Stimulated activated naive CD8-positive, alpha-beta T cell treated with anti-CD3 and anti-CD28 coated beads, Interleukin-15, Interleukin-2, amounts not matched to agents 100 U/mL and 50 U/mL, for 24 hours (primary cell): ENCODE results near the gene LGR5.

ENCODE experiments used
- ATAC-seq: fragments of 150-1000 bp; cut with Tn5 transposase; one replicate; pipeline ENCODE4 v1.10.0; 2021
- DNase-seq: peaks from one replicate; pipeline ENCODE4 v3.0.0; 2021

LGR5 gene

GRCh38 chr12:71439613-71440344 is at the start of gene LGR5:
LGR5 (plus strand) TSS chr12:71439798; CDS start chr12:71440081, 283 bp downstream.
- ATAC-seq, result peak; percentile 62
- DNase-seq, result peak; percentile 23

- no peak for DNase-seq
- peak; percentile 69 for ATAC-seq
Observed at GRCh38 chr12:71392521-71393145, 47.0 kb upstream of the LGR5 start.

- ATAC-seq (no peak), DNase-seq (no peak)
Observed at GRCh38 chr12:71393625-71394024, 46.0 kb upstream of the LGR5 start.

GRCh38 chr12:71397433-71397954 is 42.1 kb upstream of the LGR5 start:
- no peak for DNase-seq

GRCh38 chr12:71399197-71399596 is 40.4 kb upstream of the LGR5 start:
- DNase-seq (no peak), ATAC-seq (no peak)

More at GRCh38 chr12:71397433-71397954, 42.1 kb upstream of the LGR5 start:
- no peak for ATAC-seq

- DNase-seq (no peak), ATAC-seq (no peak)
Observed at GRCh38 chr12:71400481-71400880, 39.1 kb upstream of the LGR5 start.

GRCh38 chr12:71405884-71406283 is 33.7 kb upstream of the LGR5 start:
- DNase-seq, result no peak
- ATAC-seq, result no peak

GRCh38 chr12:71407732-71408131 is 31.9 kb upstream of the LGR5 start:
- ATAC-seq (no peak), DNase-seq (no peak)

GRCh38 chr12:71410844-71411243 is 28.8 kb upstream of the LGR5 start:
- DNase-seq, result no peak
- ATAC-seq, result no peak

GRCh38 chr12:71411635-71412034 is 28.0 kb upstream of the LGR5 start:
- ATAC-seq (no peak), DNase-seq (no peak)

GRCh38 chr12:71415336-71416231 is 24.0 kb upstream of the LGR5 start:
- ATAC-seq (peak; percentile 43), DNase-seq (no peak)

GRCh38 chr12:71417181-71417580 is 22.4 kb upstream of the LGR5 start:
- ATAC-seq, result no peak
- DNase-seq, result no peak

- DNase-seq (no peak), ATAC-seq (no peak)
Observed at GRCh38 chr12:71420775-71421406, 18.7 kb upstream of the LGR5 start.

- no peak for DNase-seq
- ATAC-seq, result no peak
Observed at GRCh38 chr12:71425568-71426299, 13.9 kb upstream of the LGR5 start.

GRCh38 chr12:71426300-71427047 is 13.1 kb upstream of the LGR5 start:
- no peak for DNase-seq
- ATAC-seq, result no peak

- ATAC-seq (no peak), DNase-seq (no peak)
Observed at GRCh38 chr12:71430756-71431155, 8.8 kb upstream of the LGR5 start.

GRCh38 chr12:71431991-71432390 is 7.6 kb upstream of the LGR5 start:
- ATAC-seq (no peak), DNase-seq (no peak)

GRCh38 chr12:71432936-71433335 is 6.7 kb upstream of the LGR5 start:
- no peak for ATAC-seq
- DNase-seq, result no peak

- no peak for DNase-seq
- no peak for ATAC-seq
Observed at GRCh38 chr12:71436696-71437095, 2.9 kb upstream of the LGR5 start.

GRCh38 chr12:71438670-71439361 is 782 bp upstream of the LGR5 start:
- no peak for ATAC-seq
- DNase-seq, result no peak
